ENCODE measurements around the gene KRT16.
"Not testable (repeated sequence)": the region's sequence is repeated elsewhere in the genome, so short reads cannot be mapped to it uniquely, and the experiment has no call there.

DNA sequence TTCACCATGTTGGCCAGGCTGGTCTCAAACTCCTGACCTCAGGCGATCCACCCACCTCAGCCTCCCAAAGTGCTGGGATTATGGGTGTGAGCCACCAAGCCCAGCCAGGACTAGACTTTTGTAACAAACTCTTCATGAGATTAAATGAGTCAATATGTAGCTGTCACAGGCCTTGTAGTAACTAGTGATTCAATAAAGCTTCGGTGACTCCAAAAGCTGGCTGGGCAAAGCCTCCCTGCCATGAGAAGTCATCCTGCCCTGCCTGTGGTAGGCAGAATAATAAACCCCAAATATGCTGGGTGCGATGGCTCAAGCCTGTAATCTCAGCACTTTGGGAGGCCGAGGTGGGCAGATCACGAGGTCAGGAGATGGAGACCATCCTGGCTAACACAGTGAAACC is 28.0 kb upstream of the KRT16 start:
- TF ChIP-seq, protein P1, sequence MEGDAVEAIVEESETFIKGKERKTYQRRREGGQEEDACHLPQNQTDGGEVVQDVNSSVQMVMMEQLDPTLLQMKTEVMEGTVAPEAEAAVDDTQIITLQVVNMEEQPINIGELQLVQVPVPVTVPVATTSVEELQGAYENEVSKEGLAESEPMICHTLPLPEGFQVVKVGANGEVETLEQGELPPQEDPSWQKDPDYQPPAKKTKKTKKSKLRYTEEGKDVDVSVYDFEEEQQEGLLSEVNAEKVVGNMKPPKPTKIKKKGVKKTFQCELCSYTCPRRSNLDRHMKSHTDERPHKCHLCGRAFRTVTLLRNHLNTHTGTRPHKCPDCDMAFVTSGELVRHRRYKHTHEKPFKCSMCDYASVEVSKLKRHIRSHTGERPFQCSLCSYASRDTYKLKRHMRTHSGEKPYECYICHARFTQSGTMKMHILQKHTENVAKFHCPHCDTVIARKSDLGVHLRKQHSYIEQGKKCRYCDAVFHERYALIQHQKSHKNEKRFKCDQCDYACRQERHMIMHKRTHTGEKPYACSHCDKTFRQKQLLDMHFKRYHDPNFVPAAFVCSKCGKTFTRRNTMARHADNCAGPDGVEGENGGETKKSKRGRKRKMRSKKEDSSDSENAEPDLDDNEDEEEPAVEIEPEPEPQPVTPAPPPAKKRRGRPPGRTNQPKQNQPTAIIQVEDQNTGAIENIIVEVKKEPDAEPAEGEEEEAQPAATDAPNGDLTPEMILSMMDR (conservative IDR thresholded peaks at IDR 0.05; ENCODE audit: low read depth, low read length) = not testable (repeated sequence)
- TF ChIP-seq EZH2phosphoT487 (IDR thresholded peaks at IDR 0.05; ENCODE audit: borderline replicate concordance, low read length) = not testable (repeated sequence)
